ENCODE results near the gene CLDN19. TPM values are rescaled to one million over a fixed set of nuclear protein-coding genes. Genes with fewer than 3 reads are reported as not detected.

CLDN19 gene
- total RNA-seq, 1 donor from 2014 or later, result not detected

DNA sequence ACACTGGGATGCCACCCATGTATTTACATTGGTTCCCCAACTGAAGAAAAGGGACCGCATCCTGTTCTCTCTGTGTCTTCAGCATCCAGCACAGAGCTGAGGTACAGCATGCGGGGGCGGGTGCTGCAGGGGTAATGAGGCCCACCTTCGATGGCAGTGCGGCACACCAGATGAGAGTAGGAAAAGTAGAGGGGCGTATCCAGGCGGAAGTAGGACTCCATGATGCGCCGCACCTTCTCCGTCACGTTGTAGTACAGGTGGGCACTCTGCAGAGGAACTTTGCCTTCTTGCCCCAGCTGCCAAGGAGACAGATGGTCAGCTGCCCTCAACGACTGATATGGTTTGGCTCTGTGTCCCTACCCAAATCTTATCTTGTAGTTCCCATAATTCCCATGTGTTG lies 10.0 kb upstream of the CLDN19 start:
- peak overlapping the region; percentile 77 for H3K4me3 Mint-ChIP-seq (ENCODE audit: unreplicated experiment)
- TF ChIP-seq, protein P1, sequence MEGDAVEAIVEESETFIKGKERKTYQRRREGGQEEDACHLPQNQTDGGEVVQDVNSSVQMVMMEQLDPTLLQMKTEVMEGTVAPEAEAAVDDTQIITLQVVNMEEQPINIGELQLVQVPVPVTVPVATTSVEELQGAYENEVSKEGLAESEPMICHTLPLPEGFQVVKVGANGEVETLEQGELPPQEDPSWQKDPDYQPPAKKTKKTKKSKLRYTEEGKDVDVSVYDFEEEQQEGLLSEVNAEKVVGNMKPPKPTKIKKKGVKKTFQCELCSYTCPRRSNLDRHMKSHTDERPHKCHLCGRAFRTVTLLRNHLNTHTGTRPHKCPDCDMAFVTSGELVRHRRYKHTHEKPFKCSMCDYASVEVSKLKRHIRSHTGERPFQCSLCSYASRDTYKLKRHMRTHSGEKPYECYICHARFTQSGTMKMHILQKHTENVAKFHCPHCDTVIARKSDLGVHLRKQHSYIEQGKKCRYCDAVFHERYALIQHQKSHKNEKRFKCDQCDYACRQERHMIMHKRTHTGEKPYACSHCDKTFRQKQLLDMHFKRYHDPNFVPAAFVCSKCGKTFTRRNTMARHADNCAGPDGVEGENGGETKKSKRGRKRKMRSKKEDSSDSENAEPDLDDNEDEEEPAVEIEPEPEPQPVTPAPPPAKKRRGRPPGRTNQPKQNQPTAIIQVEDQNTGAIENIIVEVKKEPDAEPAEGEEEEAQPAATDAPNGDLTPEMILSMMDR (IDR thresholded peaks at IDR 0.05; ENCODE audit: unreplicated experiment), result no peak
- peak overlapping the region; percentile 64 for H3K27ac Mint-ChIP-seq (ENCODE audit: unreplicated experiment)
- no peaks in the 10 kb centered on the region for H3K4me1 Mint-ChIP-seq (ENCODE audit: unreplicated experiment)
- peaks cover 11% of the 10 kb centered on the region for H3K27me3 Mint-ChIP-seq (ENCODE audit: unreplicated experiment)
- no peak for DNase-seq (ENCODE audit: low spot score)
- H3K36me3 Mint-ChIP-seq (ENCODE audit: low read depth, unreplicated experiment), result peaks cover 69% of the 10 kb centered on the region
- H3K9me3 Mint-ChIP-seq (ENCODE audit: unreplicated experiment), result peaks cover 4% of the 10 kb centered on the region

DNA sequence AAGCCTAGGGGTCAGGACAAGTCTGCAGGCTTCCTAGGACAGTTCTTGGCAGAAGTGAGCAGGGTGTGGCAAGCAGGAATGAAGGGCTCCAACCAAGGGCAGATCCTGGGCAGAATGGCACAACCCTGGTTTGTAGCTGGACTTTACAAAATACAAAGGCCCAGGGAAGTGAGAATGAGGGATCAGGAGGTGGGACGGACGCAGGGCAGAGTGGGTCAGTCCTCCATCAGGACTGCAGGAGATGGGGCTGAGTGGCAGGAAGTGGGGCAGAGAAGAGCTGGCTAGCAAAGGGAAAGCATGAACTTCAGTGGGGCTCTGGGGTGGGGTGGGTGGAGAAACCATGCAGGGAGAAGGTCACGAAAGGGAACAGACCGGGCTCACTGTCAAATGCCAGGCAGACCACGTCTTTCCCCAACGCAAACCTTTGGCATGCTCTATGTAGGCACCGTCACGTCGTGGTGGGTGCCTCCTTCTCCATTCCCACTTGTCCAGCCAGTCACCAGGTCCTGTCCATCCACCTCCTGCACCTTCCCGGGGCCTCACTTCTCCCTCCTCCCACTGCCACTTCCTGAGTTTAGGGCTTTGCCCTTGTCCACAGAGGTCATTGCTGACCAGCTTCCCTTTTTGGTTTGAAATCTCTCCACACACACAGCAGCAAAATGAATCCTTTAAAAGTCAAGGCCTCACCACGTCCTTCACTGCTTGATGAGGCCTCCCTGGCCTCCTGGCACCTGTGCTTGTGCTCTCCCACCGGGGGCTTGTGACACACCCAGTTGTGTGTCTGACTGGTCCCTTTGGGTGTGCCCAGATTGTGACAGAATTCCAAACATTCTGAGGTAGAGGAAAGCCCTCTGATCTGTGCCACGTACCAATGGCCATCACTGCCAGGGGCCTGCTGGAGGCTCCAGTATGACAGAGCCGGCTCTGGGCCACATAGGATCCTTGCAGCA lies 8.7 kb upstream of the CLDN19 start:
- H3K4me1 Mint-ChIP-seq (ENCODE audit: unreplicated experiment), result no peaks in the 10 kb centered on the region
- H3K9me3 Mint-ChIP-seq (ENCODE audit: unreplicated experiment), result peaks cover 4% of the 10 kb centered on the region
- TF ChIP-seq, protein P1 (IDR thresholded peaks at IDR 0.05; ENCODE audit: unreplicated experiment), result no peak
- H3K27me3 Mint-ChIP-seq (ENCODE audit: unreplicated experiment), result peaks cover 9% of the 10 kb centered on the region
- no peak overlapping the region for H3K27ac Mint-ChIP-seq (ENCODE audit: unreplicated experiment)
- no peak for DNase-seq (ENCODE audit: low spot score)
- peak overlapping the region; percentile 81 for H3K4me3 Mint-ChIP-seq (ENCODE audit: unreplicated experiment)
- H3K36me3 Mint-ChIP-seq (ENCODE audit: low read depth, unreplicated experiment), result peaks cover 60% of the 10 kb centered on the region

DNA sequence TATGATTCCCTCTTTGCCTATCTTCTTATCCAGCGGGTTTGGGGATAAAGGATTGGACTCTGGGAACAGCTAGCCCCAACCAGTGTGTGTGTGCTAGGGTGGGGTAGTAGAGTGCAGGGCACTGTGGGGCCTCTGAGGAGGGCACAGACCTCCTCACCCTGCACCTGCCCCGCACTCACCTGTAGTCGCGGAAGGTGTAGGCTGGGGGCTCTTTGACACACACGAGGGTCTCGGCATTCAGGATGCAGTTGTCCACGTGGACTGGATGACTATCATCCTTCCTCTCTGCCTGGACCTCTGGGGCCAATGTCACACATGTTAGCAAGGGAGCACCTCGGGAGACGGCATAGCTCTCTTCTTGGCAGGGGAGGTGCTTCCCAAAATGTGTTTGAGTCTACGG lies 8.0 kb upstream of the CLDN19 start:
- peaks cover 6% of the 10 kb centered on the region for H3K27me3 Mint-ChIP-seq (ENCODE audit: unreplicated experiment)
- DNase-seq (ENCODE audit: low spot score), result no peak
- H3K27ac Mint-ChIP-seq (ENCODE audit: unreplicated experiment), result no peak overlapping the region
- TF ChIP-seq, protein P1 (IDR thresholded peaks at IDR 0.05; ENCODE audit: unreplicated experiment), result no peak
- H3K4me3 Mint-ChIP-seq (ENCODE audit: unreplicated experiment), result peak overlapping the region; percentile 81
- peaks cover 4% of the 10 kb centered on the region for H3K9me3 Mint-ChIP-seq (ENCODE audit: unreplicated experiment)
- no peaks in the 10 kb centered on the region for H3K4me1 Mint-ChIP-seq (ENCODE audit: unreplicated experiment)
- H3K36me3 Mint-ChIP-seq (ENCODE audit: low read depth, unreplicated experiment), result peaks cover 54% of the 10 kb centered on the region

DNA sequence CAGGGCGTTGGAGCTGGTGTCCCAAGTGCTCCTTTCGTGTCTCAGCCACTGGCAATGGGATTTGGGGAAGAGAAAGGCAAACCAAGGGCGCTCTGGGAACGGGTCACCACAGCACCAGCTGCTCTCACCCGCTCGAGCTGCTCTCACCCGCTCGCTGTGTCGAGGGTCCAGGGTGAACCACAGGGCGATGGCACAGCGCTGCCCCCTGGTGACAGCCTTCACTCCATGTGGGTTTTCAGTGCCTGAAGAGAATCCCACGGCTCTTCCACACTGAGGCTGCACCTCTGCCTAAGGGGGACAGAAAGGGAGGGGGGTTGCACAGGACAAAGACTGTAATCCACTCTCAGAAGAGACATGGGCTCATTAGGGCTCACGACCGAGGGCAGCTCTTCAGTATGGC lies 7.1 kb upstream of the CLDN19 start:
- TF ChIP-seq, protein P1 (IDR thresholded peaks at IDR 0.05; ENCODE audit: unreplicated experiment), result peak; percentile 34
- peaks cover 50% of the 10 kb centered on the region for H3K36me3 Mint-ChIP-seq (ENCODE audit: low read depth, unreplicated experiment)
- peaks cover 4% of the 10 kb centered on the region for H3K9me3 Mint-ChIP-seq (ENCODE audit: unreplicated experiment)
- H3K4me3 Mint-ChIP-seq (ENCODE audit: unreplicated experiment), result no peak overlapping the region
- H3K27ac Mint-ChIP-seq (ENCODE audit: unreplicated experiment), result no peak overlapping the region
- peak; percentile 55 for DNase-seq (ENCODE audit: low spot score)
- H3K4me1 Mint-ChIP-seq (ENCODE audit: unreplicated experiment), result no peaks in the 10 kb centered on the region
- H3K27me3 Mint-ChIP-seq (ENCODE audit: unreplicated experiment), result peaks cover 6% of the 10 kb centered on the region

Data from endothelial cell (in vitro differentiated cells).